Stomach (tissue), 9 donors: Measurements from ENCODE around the gene SCIMP. TPM values are rescaled to one million over a fixed set of nuclear protein-coding genes. Genes with fewer than 3 reads are reported as not detected.

Experiments used
- DNase-seq, 2 donors: peaks; one replicate each; pipeline versions ENCODE4 v3.0.0 to v3.0.0-alpha.2; 2013 to 2019
- H3K27ac ChIP-seq, 5 donors: fragments of 200-600 bp in 4 of 5; sonication (generic) in 4 of 5; one replicate each; pipeline ENCODE4 v1.5.1; 2013 to 2019; ENCODE audit warnings: mild to moderate bottlenecking in 1 of 5, moderate library complexity in 1 of 5
- H3K27me3 ChIP-seq, 3 donors: fragments of 200-600 bp; sonication (generic); one replicate each; pipeline ENCODE4 v1.5.1; 2017 to 2019; ENCODE audit warnings: mixed run types in 1 of 3
- H3K36me3 ChIP-seq, 4 donors: fragments of 200-600 bp; sonication (generic); 1 replicate in 3 of 4; 2 replicates in 1 of 4; pipeline ENCODE4 v1.5.1; 2016 to 2019
- H3K4me1 ChIP-seq, 4 donors: fragments of 200-600 bp; sonication (generic); one replicate each; pipeline ENCODE4 v1.5.1; 2016 to 2019
- H3K4me3 ChIP-seq, 4 donors: fragments of 200-600 bp; sonication (generic) in 3 of 4; one replicate each; pipeline ENCODE4 v1.5.1; 2016 to 2019; ENCODE audit warnings: mild to moderate bottlenecking in 1 of 4
- H3K9me3 ChIP-seq, 4 donors: fragments of 200-600 bp; sonication (generic); one replicate each; pipeline ENCODE4 v1.5.1; 2016 to 2019
- CTCF ChIP-seq, 7 experiments: fragments of 450-650 bp in 4 of 7; fragments of 200-600 bp in 3 of 7; sonication (generic) in 3 of 7; IDR thresholded peaks; one replicate each; pipeline ENCODE4 v1.5.1; 2016 to 2019; ENCODE audit warnings: antibody characterized with exemption in 7 of 7, control low read depth in 2 of 7, mild to moderate bottlenecking in 1 of 7
- EP300 ChIP-seq: sonication (generic); formaldehyde crosslinking; IDR thresholded peaks from one replicate; pipeline ENCODE4 v1.6.1; 2017; ENCODE audit warnings: antibody characterized with exemption
- POLR2A ChIP-seq, 4 donors: fragments of 450-650 bp; IDR thresholded peaks; one replicate each; pipeline ENCODE4 v1.6.1; 2016; ENCODE audit warnings: antibody characterized with exemption in 4 of 4, control low read depth in 2 of 4, mild to moderate bottlenecking in 1 of 4, moderate library complexity in 1 of 4
- POLR2AphosphoS5 ChIP-seq, 3 donors: sonication (generic); formaldehyde crosslinking; IDR thresholded peaks; one replicate each; pipeline ENCODE4 v1.6.1; 2016; ENCODE audit warnings: antibody characterized with exemption in 3 of 3
- WGBS, 5 donors: extraction: QIAGEN DNeasy Blood & Tissue Kit in 3 of 5; methylation state at CpG; one replicate each; pipeline versions ENCODE4 v1.1.5 to v1.1.7; 2013 to 2018; 5-methylcytosine and 5-hydroxymethylcytosine counted together
- intact Hi-C: fragments of 100-400 bp; cut with DNase I; formaldehyde crosslinking; loops from one replicate; pipeline ENCODE4 v1.15.1; 2023; ENCODE audit warnings: low total_unique reads
- polyA plus RNA-seq, 3 donors: library from polyadenylated mRNA; stranded (reverse); fragments of 200-250 nt; gene quantifications; one replicate each; pipeline ENCODE4 v1.2.3, GENCODE V29; 2013
- total RNA-seq, 5 donors: library from RNA; depleted of rRNA; stranded (reverse); fragments of >200 nt; gene quantifications; one replicate each; pipeline versions ENCODE4 v1.1.0 to v1.2.3, GENCODE V29; 2014 to 2016
- donor health status: healthy with polysubstance abuse.
- donor health status: Bipolar disorder and iron deficiency.
- donor health status: healthy.

The SCIMP gene
- total and polyA plus RNA-seq, 8 donors = 0.62 to 2.1 (median 0.91) TPM; not detected in 4

GRCh38 chr17:5210091-5210490 is 24.6 kb downstream of the SCIMP start:
- intact Hi-C loops = no loop called here
- no peaks in the 10 kb centered on the region for H3K9me3 ChIP-seq
- DNase-seq = no peak
- no peaks in the 10 kb centered on the region for H3K27me3 ChIP-seq
- no peak overlapping the region for H3K27ac ChIP-seq
- H3K36me3 ChIP-seq = peaks cover 0 to 34% (median 19%) of the 10 kb centered on the region in 4 donors
- no peaks in the 10 kb centered on the region for H3K4me1 ChIP-seq
- H3K4me3 ChIP-seq = no peak overlapping the region
- TF ChIP-seq POLR2A (IDR thresholded peaks at IDR 0.05) (no peak), CTCF (IDR thresholded peaks at IDR 0.05) (no peak), EP300 (no peak), POLR2AphosphoS5 (IDR thresholded peaks at IDR 0.05) (no peak)
- WGBS, 5 donors = 79 to 96% (median 86%) methylated on average over 5 of the region's 5 CpGs

- Histone ChIP-seq H3K4me1 (no peaks in the 10 kb centered on the region), H3K9me3 (no peaks in the 10 kb centered on the region), H3K36me3 (peaks cover 0 to 29% (median 15%) of the 10 kb centered on the region in 4 donors), H3K27me3 (no peaks in the 10 kb centered on the region), H3K27ac (no peak overlapping the region), H3K4me3 (no peak overlapping the region)
- no peak for DNase-seq
- intact Hi-C loops = no loop called here
- TF ChIP-seq EP300 (no peak), POLR2A (IDR thresholded peaks at IDR 0.05) (no peak), POLR2AphosphoS5 (IDR thresholded peaks at IDR 0.05) (no peak), CTCF (IDR thresholded peaks at IDR 0.05) (no peak)
- 89 to 96% (median 94%) methylated on average over 3 of the region's 3 CpGs for WGBS, 5 donors
Observed at GRCh38 chr17:5209396-5209795, 25.3 kb downstream of the SCIMP start.

GRCh38 chr17:5203908-5204294 is 30.8 kb downstream of the SCIMP start:
- 67 to 100% (median 94%) methylated on average over 1 of the region's 1 CpG for WGBS, 5 donors
- H3K36me3 ChIP-seq = no peaks in the 10 kb centered on the region
- intact Hi-C loops = no loop called here
- H3K4me1 ChIP-seq = no peaks in the 10 kb centered on the region
- H3K27ac ChIP-seq = no peak overlapping the region
- H3K4me3 ChIP-seq = no peak overlapping the region
- no peak for TF ChIP-seq POLR2A (IDR thresholded peaks at IDR 0.05)
- TF ChIP-seq POLR2AphosphoS5 (IDR thresholded peaks at IDR 0.05) = no peak
- TF ChIP-seq EP300 = no peak
- TF ChIP-seq CTCF (IDR thresholded peaks at IDR 0.05) = no peak
- H3K9me3 ChIP-seq = no peaks in the 10 kb centered on the region
- no peak for DNase-seq
- H3K27me3 ChIP-seq = no peaks in the 10 kb centered on the region

- Histone ChIP-seq H3K4me1 (no peaks in the 10 kb centered on the region), H3K27ac (no peak overlapping the region), H3K4me3 (no peak overlapping the region), H3K9me3 (no peaks in the 10 kb centered on the region), H3K27me3 (no peaks in the 10 kb centered on the region), H3K36me3 (no peaks in the 10 kb centered on the region)
- TF ChIP-seq POLR2A (IDR thresholded peaks at IDR 0.05) (no peak), EP300 (no peak), POLR2AphosphoS5 (IDR thresholded peaks at IDR 0.05) (no peak), CTCF (IDR thresholded peaks at IDR 0.05) (no peak)
- intact Hi-C loops = no loop called here
- DNase-seq = no peak
- 94 to 98% (median 96%) methylated on average over 7 to 14 of the region's 14 CpGs for WGBS, 5 donors
Observed at GRCh38 chr17:5203178-5203907, 31.3 kb downstream of the SCIMP start.
